ENCODE data around the gene TEX2.
A peak's percentile ranks its signal among the peaks of the same experiment; 100 is the strongest.

TEX2 gene

GRCh38 chr17:64115822-64116534 is 147.1 kb downstream of the TEX2 start:
- H3K79me1 ChIP-seq (replicated peaks; ENCODE audit: low read length, poor library complexity, severe bottlenecking) = peaks cover 27% of the 10 kb centered on the region
- H2AFZ ChIP-seq (ENCODE audit: low read depth, low read length) = no peak overlapping the region
- peaks cover 2 to 4% of the 10 kb centered on the region in 2 experiments for H3K36me3 ChIP-seq (ENCODE audit: control insufficient read depth in 1 of 2, insufficient read depth in 2 of 2, low read depth in 1 of 2, low read length in 2 of 2)
- H2BK15ac ChIP-seq (ENCODE audit: low read depth, poor library complexity, severe bottlenecking) = no peak overlapping the region
- no peak overlapping the region for H2BK12ac ChIP-seq (ENCODE audit: low read length in 2 of 2)
- no peak overlapping the region for H3K18ac ChIP-seq (ENCODE audit: low read depth in 1 of 2, low read length in 2 of 2)
- WGBS = 71% methylated on average over 5 of the region's 7 CpGs
- no peaks in the 10 kb centered on the region for H3K4me1 ChIP-seq (ENCODE audit: control insufficient read depth, insufficient read depth, low read depth, low read length)
- peak; percentile 84 for DNase-seq
- H3K9ac ChIP-seq (ENCODE audit: low read length) = peak overlapping the region; percentile 51
- H3K27me3 ChIP-seq (ENCODE audit: control insufficient read depth in 1 of 2, insufficient read depth in 1 of 2, low read length in 2 of 2) = no peaks in the 10 kb centered on the region
- H2AK5ac ChIP-seq (ENCODE audit: low read length, severe bottlenecking) = no peak overlapping the region
- H2BK5ac ChIP-seq (ENCODE audit: low read depth, low read length, poor library complexity, severe bottlenecking) = no peak overlapping the region
- H4K91ac ChIP-seq (ENCODE audit: low read length) = no peak overlapping the region
- H4K8ac ChIP-seq (ENCODE audit: low read length) = no peak overlapping the region
- no peak overlapping the region for H3K27ac ChIP-seq (ENCODE audit: low read length, poor library complexity, severe bottlenecking)
- H3K23ac ChIP-seq (ENCODE audit: low read length in 2 of 2) = no peak overlapping the region
- no peak overlapping the region for H3K4ac ChIP-seq (ENCODE audit: low read depth in 1 of 2, low read length in 2 of 2)
- no peak overlapping the region for H3K14ac ChIP-seq (ENCODE audit: low read length in 2 of 2)
- no peak overlapping the region for H3K4me2 ChIP-seq (ENCODE audit: low read length, poor library complexity, severe bottlenecking)
- H3K4me3 ChIP-seq (ENCODE audit: insufficient read depth in 1 of 2, low read depth in 1 of 2, low read length in 2 of 2) = peak overlapping the region in 1 of 2 experiments; percentile 39
- H3K9me3 ChIP-seq (ENCODE audit: control insufficient read depth, low read length) = no peaks in the 10 kb centered on the region
- no peak overlapping the region for H2BK120ac ChIP-seq (ENCODE audit: low read depth, low read length)

- H3K27me3 ChIP-seq (ENCODE audit: control insufficient read depth in 1 of 2, insufficient read depth in 1 of 2, low read length in 2 of 2) = no peaks in the 10 kb centered on the region
- no peaks in the 10 kb centered on the region for H3K9me3 ChIP-seq (ENCODE audit: control insufficient read depth, low read length)
- no peak overlapping the region for H2BK12ac ChIP-seq (ENCODE audit: low read length in 2 of 2)
- H2BK120ac ChIP-seq (ENCODE audit: low read depth, low read length) = no peak overlapping the region
- H3K9ac ChIP-seq (ENCODE audit: low read length) = peak overlapping the region; percentile 51
- peaks cover 24% of the 10 kb centered on the region for H3K79me1 ChIP-seq (replicated peaks; ENCODE audit: low read length, poor library complexity, severe bottlenecking)
- H4K91ac ChIP-seq (ENCODE audit: low read length) = no peak overlapping the region
- peaks cover 0 to 2% of the 10 kb centered on the region in 2 experiments for H3K36me3 ChIP-seq (ENCODE audit: control insufficient read depth in 1 of 2, insufficient read depth in 2 of 2, low read depth in 1 of 2, low read length in 2 of 2)
- H2AK5ac ChIP-seq (ENCODE audit: low read length, severe bottlenecking) = no peak overlapping the region
- H3K4me1 ChIP-seq (ENCODE audit: control insufficient read depth, insufficient read depth, low read depth, low read length) = no peaks in the 10 kb centered on the region
- WGBS = 96% methylated on average over 8 of the region's 8 CpGs
- H3K4me2 ChIP-seq (ENCODE audit: low read length, poor library complexity, severe bottlenecking) = no peak overlapping the region
- no peak overlapping the region for H4K8ac ChIP-seq (ENCODE audit: low read length)
- no peak overlapping the region for H3K18ac ChIP-seq (ENCODE audit: low read depth in 1 of 2, low read length in 2 of 2)
- H3K23ac ChIP-seq (ENCODE audit: low read length in 2 of 2) = no peak overlapping the region
- H2AFZ ChIP-seq (ENCODE audit: low read depth, low read length) = no peak overlapping the region
- no peak overlapping the region for H2BK15ac ChIP-seq (ENCODE audit: low read depth, poor library complexity, severe bottlenecking)
- no peak for DNase-seq
- no peak overlapping the region for H3K4ac ChIP-seq (ENCODE audit: low read depth in 1 of 2, low read length in 2 of 2)
- no peak overlapping the region for H3K27ac ChIP-seq (ENCODE audit: low read length, poor library complexity, severe bottlenecking)
- H3K4me3 ChIP-seq (ENCODE audit: insufficient read depth in 1 of 2, low read depth in 1 of 2, low read length in 2 of 2) = peak overlapping the region in 1 of 2 experiments; percentile 39
- no peak overlapping the region for H2BK5ac ChIP-seq (ENCODE audit: low read depth, low read length, poor library complexity, severe bottlenecking)
- H3K14ac ChIP-seq (ENCODE audit: low read length in 2 of 2) = no peak overlapping the region
These were observed 147.9 kb downstream of the TEX2 start for GRCh38 chr17:64115043-64115698.

GRCh38 chr17:64113006-64113405 is 150.1 kb downstream of the TEX2 start:
- H4K91ac ChIP-seq (ENCODE audit: low read length) = no peak overlapping the region
- no peak overlapping the region for H4K8ac ChIP-seq (ENCODE audit: low read length)
- no peak overlapping the region for H2BK12ac ChIP-seq (ENCODE audit: low read length in 2 of 2)
- H3K18ac ChIP-seq (ENCODE audit: low read depth in 1 of 2, low read length in 2 of 2) = no peak overlapping the region
- no peak overlapping the region for H3K27ac ChIP-seq (ENCODE audit: low read length, poor library complexity, severe bottlenecking)
- H3K4me2 ChIP-seq (ENCODE audit: low read length, poor library complexity, severe bottlenecking) = no peak overlapping the region
- no peak overlapping the region for H3K4ac ChIP-seq (ENCODE audit: low read depth in 1 of 2, low read length in 2 of 2)
- H3K23ac ChIP-seq (ENCODE audit: low read length in 2 of 2) = no peak overlapping the region
- peaks cover 0 to 2% of the 10 kb centered on the region in 2 experiments for H3K36me3 ChIP-seq (ENCODE audit: control insufficient read depth in 1 of 2, insufficient read depth in 2 of 2, low read depth in 1 of 2, low read length in 2 of 2)
- peaks cover 19% of the 10 kb centered on the region for H3K79me1 ChIP-seq (replicated peaks; ENCODE audit: low read length, poor library complexity, severe bottlenecking)
- H3K4me1 ChIP-seq (ENCODE audit: control insufficient read depth, insufficient read depth, low read depth, low read length) = no peaks in the 10 kb centered on the region
- no peaks in the 10 kb centered on the region for H3K27me3 ChIP-seq (ENCODE audit: control insufficient read depth in 1 of 2, insufficient read depth in 1 of 2, low read length in 2 of 2)
- H2AK5ac ChIP-seq (ENCODE audit: low read length, severe bottlenecking) = no peak overlapping the region
- no peak overlapping the region for H3K9ac ChIP-seq (ENCODE audit: low read length)
- H3K14ac ChIP-seq (ENCODE audit: low read length in 2 of 2) = no peak overlapping the region
- no peak overlapping the region for H2AFZ ChIP-seq (ENCODE audit: low read depth, low read length)
- no peak overlapping the region for H2BK15ac ChIP-seq (ENCODE audit: low read depth, poor library complexity, severe bottlenecking)
- H2BK5ac ChIP-seq (ENCODE audit: low read depth, low read length, poor library complexity, severe bottlenecking) = no peak overlapping the region
- no peaks in the 10 kb centered on the region for H3K9me3 ChIP-seq (ENCODE audit: control insufficient read depth, low read length)
- no peak overlapping the region for H3K4me3 ChIP-seq (ENCODE audit: insufficient read depth in 1 of 2, low read depth in 1 of 2, low read length in 2 of 2)
- 100% methylated on average over 2 of the region's 2 CpGs for WGBS
- no peak for DNase-seq
- no peak overlapping the region for H2BK120ac ChIP-seq (ENCODE audit: low read depth, low read length)

- 100% methylated on average over 4 of the region's 4 CpGs for WGBS
- no peak overlapping the region for H2BK120ac ChIP-seq (ENCODE audit: low read depth, low read length)
These were observed 151.2 kb downstream of the TEX2 start for GRCh38 chr17:64111831-64112230.

More at GRCh38 chr17:64111831-64112230, 151.2 kb downstream of the TEX2 start:
- Histone ChIP-seq H3K79me1 (replicated peaks; ENCODE audit: low read length, poor library complexity, severe bottlenecking) (peaks cover 17% of the 10 kb centered on the region), H3K27me3 (ENCODE audit: control insufficient read depth in 1 of 2, insufficient read depth in 1 of 2, low read length in 2 of 2) (no peaks in the 10 kb centered on the region), H2BK12ac (ENCODE audit: low read length in 2 of 2) (no peak overlapping the region), H3K9ac (ENCODE audit: low read length) (no peak overlapping the region), H2BK15ac (ENCODE audit: low read depth, poor library complexity, severe bottlenecking) (no peak overlapping the region), H3K4ac (ENCODE audit: low read depth in 1 of 2, low read length in 2 of 2) (no peak overlapping the region), H3K9me3 (ENCODE audit: control insufficient read depth, low read length) (no peaks in the 10 kb centered on the region), H2BK5ac (ENCODE audit: low read depth, low read length, poor library complexity, severe bottlenecking) (no peak overlapping the region), H3K18ac (ENCODE audit: low read depth in 1 of 2, low read length in 2 of 2) (no peak overlapping the region), H3K4me1 (ENCODE audit: control insufficient read depth, insufficient read depth, low read depth, low read length) (no peaks in the 10 kb centered on the region), H2AFZ (ENCODE audit: low read depth, low read length) (no peak overlapping the region), H3K27ac (ENCODE audit: low read length, poor library complexity, severe bottlenecking) (no peak overlapping the region), H4K91ac (ENCODE audit: low read length) (no peak overlapping the region), H4K8ac (ENCODE audit: low read length) (no peak overlapping the region), H3K4me3 (ENCODE audit: insufficient read depth in 1 of 2, low read depth in 1 of 2, low read length in 2 of 2) (no peak overlapping the region), H3K14ac (ENCODE audit: low read length in 2 of 2) (no peak overlapping the region), H3K4me2 (ENCODE audit: low read length, poor library complexity, severe bottlenecking) (no peak overlapping the region), H3K36me3 (ENCODE audit: control insufficient read depth in 1 of 2, insufficient read depth in 2 of 2, low read depth in 1 of 2, low read length in 2 of 2) (peaks cover 0 to 2% of the 10 kb centered on the region in 2 experiments), H3K23ac (ENCODE audit: low read length in 2 of 2) (no peak overlapping the region), H2AK5ac (ENCODE audit: low read length, severe bottlenecking) (no peak overlapping the region)
- DNase-seq = no peak
